Panc1 (cell line): ENCODE measurements around the gene SPSB1.

Experiments used
- CTCF ChIP-seq: fragments of 450-650 bp; IDR thresholded peaks from 2 replicates; pipeline ENCODE4 v1.5.1; 2017; ENCODE audit warnings: mild to moderate bottlenecking
- SIN3A ChIP-seq: IDR thresholded peaks from 2 replicates; pipeline ENCODE4 v1.6.1; 2012; ENCODE audit warnings: low read depth, mild to moderate bottlenecking, low read length, moderate library complexity, borderline replicate concordance; ENCODE audit not compliant: insufficient read depth
- TCF7L2 ChIP-seq: IDR thresholded peaks from 2 replicates; pipeline ENCODE4 v1.6.1; 2011; ENCODE audit warnings: mild to moderate bottlenecking, low read depth, low read length, inconsistent platforms

GRCh38 chr1:9267827-9268581 lies 24.7 kb upstream of the SPSB1 start:
- no peak for TF ChIP-seq CTCF
- no peak for TF ChIP-seq SIN3A
- no peak for TF ChIP-seq TCF7L2
